Thyroid gland (tissue), 4 donors: ENCODE data around the gene MMP11.

ENCODE experiments used
- POLR2A ChIP-seq, 2 donors: fragments of 450-650 bp; IDR thresholded peaks; one replicate each; pipeline ENCODE4 v1.6.1; 2017; ENCODE audit warnings: antibody characterized with exemption in 2 of 2, mild to moderate bottlenecking in 2 of 2, moderate library complexity in 1 of 2
- TF ChIP-seq, protein P1 (sequence below), 6 experiments: fragments of 200-600 bp in 3 of 6; fragments of 450-650 bp in 3 of 6; sonication (generic) in 3 of 6; IDR thresholded peaks; one replicate each; pipeline ENCODE4 v1.5.1; 2016 to 2019; ENCODE audit warnings: antibody characterized with exemption in 6 of 6, mild to moderate bottlenecking in 2 of 6, inconsistent platforms in 1 of 6, moderate library complexity in 1 of 6

DNA sequence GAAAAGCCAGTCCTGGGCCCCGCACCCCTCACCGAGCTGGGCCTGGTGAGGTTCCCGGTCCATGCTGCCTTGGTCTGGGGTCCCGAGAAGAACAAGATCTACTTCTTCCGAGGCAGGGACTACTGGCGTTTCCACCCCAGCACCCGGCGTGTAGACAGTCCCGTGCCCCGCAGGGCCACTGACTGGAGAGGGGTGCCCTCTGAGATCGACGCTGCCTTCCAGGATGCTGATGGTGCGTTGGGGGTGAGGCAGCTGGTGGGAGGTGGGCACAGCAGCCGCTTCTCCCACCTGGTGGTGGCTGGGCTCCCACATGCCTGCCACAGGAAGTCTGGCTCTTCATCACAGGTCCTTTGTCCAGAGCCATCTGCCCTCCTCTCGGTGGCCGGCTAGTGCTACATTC, 9.6 kb downstream of the MMP11 start:
- TF ChIP-seq, protein P1, sequence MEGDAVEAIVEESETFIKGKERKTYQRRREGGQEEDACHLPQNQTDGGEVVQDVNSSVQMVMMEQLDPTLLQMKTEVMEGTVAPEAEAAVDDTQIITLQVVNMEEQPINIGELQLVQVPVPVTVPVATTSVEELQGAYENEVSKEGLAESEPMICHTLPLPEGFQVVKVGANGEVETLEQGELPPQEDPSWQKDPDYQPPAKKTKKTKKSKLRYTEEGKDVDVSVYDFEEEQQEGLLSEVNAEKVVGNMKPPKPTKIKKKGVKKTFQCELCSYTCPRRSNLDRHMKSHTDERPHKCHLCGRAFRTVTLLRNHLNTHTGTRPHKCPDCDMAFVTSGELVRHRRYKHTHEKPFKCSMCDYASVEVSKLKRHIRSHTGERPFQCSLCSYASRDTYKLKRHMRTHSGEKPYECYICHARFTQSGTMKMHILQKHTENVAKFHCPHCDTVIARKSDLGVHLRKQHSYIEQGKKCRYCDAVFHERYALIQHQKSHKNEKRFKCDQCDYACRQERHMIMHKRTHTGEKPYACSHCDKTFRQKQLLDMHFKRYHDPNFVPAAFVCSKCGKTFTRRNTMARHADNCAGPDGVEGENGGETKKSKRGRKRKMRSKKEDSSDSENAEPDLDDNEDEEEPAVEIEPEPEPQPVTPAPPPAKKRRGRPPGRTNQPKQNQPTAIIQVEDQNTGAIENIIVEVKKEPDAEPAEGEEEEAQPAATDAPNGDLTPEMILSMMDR (IDR thresholded peaks at IDR 0.05): no peak
- no peak for TF ChIP-seq POLR2A (IDR thresholded peaks at IDR 0.05)
